ENCODE measurements around the gene UMPS. TPM values are rescaled to one million over a fixed set of nuclear protein-coding genes. Genes with fewer than 3 reads are reported as not detected.

The UMPS gene
- total and polyA plus RNA-seq, 2 of the 4 experiments (the other 2 are of a cell fraction): 18.7 to 26.7 TPM

DNA sequence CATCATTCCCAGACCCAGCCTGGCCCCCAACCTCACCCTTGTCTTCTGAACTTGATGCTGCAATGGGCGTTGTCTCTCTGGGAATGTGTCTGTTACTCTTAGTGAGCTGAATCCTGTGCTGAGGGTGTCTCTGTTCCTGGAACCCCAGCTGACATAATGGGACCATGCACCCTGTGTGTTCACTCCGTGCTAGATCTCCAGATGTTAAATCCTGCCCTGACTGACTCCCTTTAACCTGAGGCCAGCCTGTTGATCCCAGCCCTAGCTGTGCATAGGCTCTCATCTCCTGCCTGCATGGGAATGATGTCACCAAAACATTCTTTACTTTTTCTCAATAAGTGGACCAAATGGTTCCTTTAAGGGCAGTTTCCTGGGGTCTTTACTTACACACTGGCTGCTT, 48.0 kb upstream of the UMPS start:
- H3K4me2 ChIP-seq (ENCODE audit: low read depth, low read length): no peak overlapping the region
- no peak overlapping the region for H3K14ac ChIP-seq (replicated peaks; ENCODE audit: low read depth, low read length)
- no peak overlapping the region for H3K18ac ChIP-seq (ENCODE audit: low read depth, low read length)
- no peaks in the 10 kb centered on the region for H3K4me1 ChIP-seq (ENCODE audit: control insufficient read depth, insufficient read depth, low read length)
- no peak overlapping the region for H2BK5ac ChIP-seq (ENCODE audit: low read depth, low read length, poor library complexity, severe bottlenecking)
- no peak overlapping the region for H3K56ac ChIP-seq (ENCODE audit: extremely low read depth, insufficient read depth, low read length)
- no peak overlapping the region for H2BK15ac ChIP-seq (ENCODE audit: low read depth, low read length)
- H3K23ac ChIP-seq (ENCODE audit: low read depth, low read length): no peak overlapping the region
- no peak overlapping the region for H4K91ac ChIP-seq (ENCODE audit: insufficient read depth, low read depth, low read length)
- no peak for DNase-seq
- H3K27ac ChIP-seq (ENCODE audit: insufficient read depth, low read length): no peak overlapping the region
- no peaks in the 10 kb centered on the region for H3K79me1 ChIP-seq (ENCODE audit: low read depth in 1 of 2, low read length in 2 of 2)
- POLR2A ChIA-PET (ENCODE audit: unreplicated experiment): no interaction called here
- H3K9me1 ChIP-seq (ENCODE audit: insufficient read depth, low read length): no peaks in the 10 kb centered on the region
- WGBS, 2 experiments (ENCODE audit: extremely low coverage in 2 of 2, insufficient read length in 1 of 2): no CpG with 5 or more reads among the region's 2 CpGs
- H3K27me3 ChIP-seq (ENCODE audit: control insufficient read depth, insufficient read depth, low read length): peaks cover 20% of the 10 kb centered on the region
- dilution Hi-C loops (cut with HindIII; ENCODE audit: low sequenced_read_pairs, unreplicated experiment) (no loop called here), in situ Hi-C loops (cut with MboI; ENCODE audit: low sequenced_read_pairs) (no loop called here), intact Hi-C loops (cut with micrococcal nuclease) (no loop called here)
- H2BK120ac ChIP-seq (ENCODE audit: low read depth, low read length): no peak overlapping the region
- CTCF ChIA-PET: no interaction called here
- BruUV-seq (replicated peaks): no TSS peak
- no peak overlapping the region for H2BK20ac ChIP-seq (ENCODE audit: low read depth, low read length)
- no peak for TF ChIP-seq POLR2A (IDR thresholded peaks at IDR 0.05; ENCODE audit: low read depth, low read length)
- TF ChIP-seq MAZ (IDR thresholded peaks at IDR 0.05; ENCODE audit: borderline replicate concordance, low read depth, low read length): no peak
- TF ChIP-seq BHLHE40 (IDR thresholded peaks at IDR 0.05; ENCODE audit: low read depth, low read length): no peak
- no peak for TF ChIP-seq CHD1 (IDR thresholded peaks at IDR 0.05; ENCODE audit: low read depth, low read length)
- TF ChIP-seq CEBPB (IDR thresholded peaks at IDR 0.05; ENCODE audit: low read depth, low read length): no peak
- TF ChIP-seq, protein P1, sequence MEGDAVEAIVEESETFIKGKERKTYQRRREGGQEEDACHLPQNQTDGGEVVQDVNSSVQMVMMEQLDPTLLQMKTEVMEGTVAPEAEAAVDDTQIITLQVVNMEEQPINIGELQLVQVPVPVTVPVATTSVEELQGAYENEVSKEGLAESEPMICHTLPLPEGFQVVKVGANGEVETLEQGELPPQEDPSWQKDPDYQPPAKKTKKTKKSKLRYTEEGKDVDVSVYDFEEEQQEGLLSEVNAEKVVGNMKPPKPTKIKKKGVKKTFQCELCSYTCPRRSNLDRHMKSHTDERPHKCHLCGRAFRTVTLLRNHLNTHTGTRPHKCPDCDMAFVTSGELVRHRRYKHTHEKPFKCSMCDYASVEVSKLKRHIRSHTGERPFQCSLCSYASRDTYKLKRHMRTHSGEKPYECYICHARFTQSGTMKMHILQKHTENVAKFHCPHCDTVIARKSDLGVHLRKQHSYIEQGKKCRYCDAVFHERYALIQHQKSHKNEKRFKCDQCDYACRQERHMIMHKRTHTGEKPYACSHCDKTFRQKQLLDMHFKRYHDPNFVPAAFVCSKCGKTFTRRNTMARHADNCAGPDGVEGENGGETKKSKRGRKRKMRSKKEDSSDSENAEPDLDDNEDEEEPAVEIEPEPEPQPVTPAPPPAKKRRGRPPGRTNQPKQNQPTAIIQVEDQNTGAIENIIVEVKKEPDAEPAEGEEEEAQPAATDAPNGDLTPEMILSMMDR (conservative IDR thresholded peaks at IDR 0.05; ENCODE audit: low read depth, low read length): no peak
- no peak for TF ChIP-seq MXI1 (IDR thresholded peaks at IDR 0.05; ENCODE audit: borderline replicate concordance, low read depth, low read length)
- TF ChIP-seq SMC3 (IDR thresholded peaks at IDR 0.05; ENCODE audit: low read depth, low read length): no peak
- no peak for TF ChIP-seq FOS (IDR thresholded peaks at IDR 0.05; ENCODE audit: low read depth, low read length)
- TF ChIP-seq, protein P2, sequence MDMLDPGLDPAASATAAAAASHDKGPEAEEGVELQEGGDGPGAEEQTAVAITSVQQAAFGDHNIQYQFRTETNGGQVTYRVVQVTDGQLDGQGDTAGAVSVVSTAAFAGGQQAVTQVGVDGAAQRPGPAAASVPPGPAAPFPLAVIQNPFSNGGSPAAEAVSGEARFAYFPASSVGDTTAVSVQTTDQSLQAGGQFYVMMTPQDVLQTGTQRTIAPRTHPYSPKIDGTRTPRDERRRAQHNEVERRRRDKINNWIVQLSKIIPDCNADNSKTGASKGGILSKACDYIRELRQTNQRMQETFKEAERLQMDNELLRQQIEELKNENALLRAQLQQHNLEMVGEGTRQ (IDR thresholded peaks at IDR 0.05; ENCODE audit: low read depth, low read length): no peak
- TF ChIP-seq RFX5 (IDR thresholded peaks at IDR 0.05; ENCODE audit: low read depth, low read length): no peak
- H2AK9ac ChIP-seq (replicated peaks; ENCODE audit: low read depth, low read length, poor library complexity): no peak overlapping the region
- ATAC-seq (ENCODE audit: low read depth): no peak
- no peaks in the 10 kb centered on the region for H3K9me3 ChIP-seq (ENCODE audit: control insufficient read depth, insufficient read depth, low read length)
- no peak overlapping the region for H4K5ac ChIP-seq (ENCODE audit: low read depth, low read length)
- H2AFZ ChIP-seq (replicated peaks; ENCODE audit: low read length, poor library complexity): no peak overlapping the region
- H2AK5ac ChIP-seq (ENCODE audit: low read depth, low read length): no peak overlapping the region
- no peaks in the 10 kb centered on the region for H4K20me1 ChIP-seq (ENCODE audit: insufficient read depth, low read length)
- no peaks in the 10 kb centered on the region for H3K36me3 ChIP-seq (ENCODE audit: control insufficient read depth, insufficient read depth, low read length)
- H3K9ac ChIP-seq (ENCODE audit: low read depth, low read length): no peak overlapping the region
- no peak overlapping the region for H3K4ac ChIP-seq (ENCODE audit: low read depth, low read length)
- no peak overlapping the region for H4K8ac ChIP-seq (ENCODE audit: low read depth in 2 of 2, low read length in 2 of 2)
- H3K4me3 ChIP-seq (ENCODE audit: insufficient read depth, low read depth, low read length): no peak overlapping the region
